Testis (tissue), 3 donors: ENCODE measurements around the gene SCMH1. TPM values are rescaled to one million over a fixed set of nuclear protein-coding genes. Genes with fewer than 3 reads are reported as not detected.
"Not testable (repeated sequence)": the region's sequence is repeated elsewhere in the genome, so short reads cannot be mapped to it uniquely, and the experiment has no call there.

Experiments used
- DNase-seq: peaks from one replicate; pipeline ENCODE4 v3.0.0-alpha.2; 2019
- H3K27ac ChIP-seq, 2 donors: fragments of 200-600 bp; sonication (generic); one replicate each; pipeline ENCODE4 v1.5.1; 2019
- H3K27me3 ChIP-seq: fragments of 200-600 bp; sonication (generic); one replicate; pipeline ENCODE4 v1.5.1; 2019
- H3K36me3 ChIP-seq: fragments of 200-600 bp; sonication (generic); one replicate; pipeline ENCODE4 v1.5.1; 2017; ENCODE audit warnings: low read depth; ENCODE audit errors: missing control alignments
- H3K4me1 ChIP-seq: fragments of 200-600 bp; sonication (generic); one replicate; pipeline ENCODE4 v1.5.1; 2019
- H3K4me3 ChIP-seq, 2 donors: fragments of 200-600 bp; sonication (generic); one replicate each; pipeline ENCODE4 v1.5.1; 2017 to 2019
- H3K9me3 ChIP-seq: fragments of 200-600 bp; sonication (generic); one replicate; pipeline ENCODE4 v1.5.1; 2017
- POLR2A ChIP-seq: fragments of 450-650 bp; IDR thresholded peaks from one replicate; pipeline ENCODE4 v1.6.1; 2017; ENCODE audit warnings: antibody characterized with exemption, mild to moderate bottlenecking, moderate library complexity
- WGBS, 2 donors: methylation state at CpG; one replicate each; pipeline ENCODE4 v1.1.5; 2018; 5-methylcytosine and 5-hydroxymethylcytosine counted together
- intact Hi-C: fragments of 100-400 bp; cut with DNase I; formaldehyde crosslinking; loops from one replicate; pipeline ENCODE4 v1.15.1; 2023; ENCODE audit warnings: low total_unique reads
- polyA plus RNA-seq: library from polyadenylated mRNA; stranded (reverse); fragments of 350-450 nt; fragmentation: Illumina TruSeq; extraction: RNeasy Lipid Tissue Mini Kit (QIAGEN cat#74804); gene quantifications from one replicate; pipeline ENCODE4 v1.2.3, GENCODE V29; 2014; ENCODE audit warnings: low read depth, low replicate concordance; ENCODE audit not compliant: insufficient read depth
- total RNA-seq, 2 donors: library from RNA; depleted of rRNA; stranded (reverse); fragments of >200 nt; gene quantifications; one replicate each; pipeline ENCODE4 v1.2.3, GENCODE V29; 2016
- TF ChIP-seq, protein P1 (sequence below), 3 experiments: fragments of 450-650 bp in 2 of 3; fragments of 200-600 bp in 1 of 3; sonication (generic) in 1 of 3; IDR thresholded peaks; one replicate each; pipeline ENCODE4 v1.5.1; 2016 to 2019; ENCODE audit warnings: antibody characterized with exemption in 3 of 3, mild to moderate bottlenecking in 2 of 3, moderate library complexity in 1 of 3

The SCMH1 gene
- total and polyA plus RNA-seq, 3 donors from 2014 or later: 60.8 to 79.7 (median 79.0) TPM

DNA sequence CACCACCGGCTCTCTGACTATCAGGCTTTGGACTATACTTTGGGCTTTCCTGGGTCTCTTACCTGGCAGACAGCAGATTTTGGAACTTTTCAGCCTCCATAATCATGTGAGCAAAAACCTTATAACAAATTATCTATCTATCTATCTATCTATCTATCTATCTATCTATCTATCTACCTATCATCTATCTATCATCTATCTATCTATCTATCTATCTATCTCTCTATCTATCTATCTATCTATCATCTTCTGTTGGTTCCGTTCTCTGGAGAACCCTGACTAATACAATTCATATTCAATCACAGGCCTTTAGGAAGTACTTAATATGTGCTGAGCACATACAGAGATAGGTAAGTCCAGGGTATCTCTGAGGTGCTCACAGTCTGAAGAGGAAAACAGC is 18.7 kb upstream of the SCMH1 start:
- TF ChIP-seq, protein P1, sequence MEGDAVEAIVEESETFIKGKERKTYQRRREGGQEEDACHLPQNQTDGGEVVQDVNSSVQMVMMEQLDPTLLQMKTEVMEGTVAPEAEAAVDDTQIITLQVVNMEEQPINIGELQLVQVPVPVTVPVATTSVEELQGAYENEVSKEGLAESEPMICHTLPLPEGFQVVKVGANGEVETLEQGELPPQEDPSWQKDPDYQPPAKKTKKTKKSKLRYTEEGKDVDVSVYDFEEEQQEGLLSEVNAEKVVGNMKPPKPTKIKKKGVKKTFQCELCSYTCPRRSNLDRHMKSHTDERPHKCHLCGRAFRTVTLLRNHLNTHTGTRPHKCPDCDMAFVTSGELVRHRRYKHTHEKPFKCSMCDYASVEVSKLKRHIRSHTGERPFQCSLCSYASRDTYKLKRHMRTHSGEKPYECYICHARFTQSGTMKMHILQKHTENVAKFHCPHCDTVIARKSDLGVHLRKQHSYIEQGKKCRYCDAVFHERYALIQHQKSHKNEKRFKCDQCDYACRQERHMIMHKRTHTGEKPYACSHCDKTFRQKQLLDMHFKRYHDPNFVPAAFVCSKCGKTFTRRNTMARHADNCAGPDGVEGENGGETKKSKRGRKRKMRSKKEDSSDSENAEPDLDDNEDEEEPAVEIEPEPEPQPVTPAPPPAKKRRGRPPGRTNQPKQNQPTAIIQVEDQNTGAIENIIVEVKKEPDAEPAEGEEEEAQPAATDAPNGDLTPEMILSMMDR (IDR thresholded peaks at IDR 0.05): no peak
- no peak for TF ChIP-seq POLR2A
- WGBS, 2 donors: 98 to 100% methylated on average over 2 of the region's 2 CpGs
- Histone ChIP-seq H3K9me3 (no peaks in the 10 kb centered on the region), H3K27ac (no peak overlapping the region), H3K36me3 (no peaks in the 10 kb centered on the region), H3K27me3 (no peaks in the 10 kb centered on the region), H3K4me1 (no peaks in the 10 kb centered on the region), H3K4me3 (no peak overlapping the region)
- no peak for DNase-seq
- intact Hi-C loops: no loop called here

DNA sequence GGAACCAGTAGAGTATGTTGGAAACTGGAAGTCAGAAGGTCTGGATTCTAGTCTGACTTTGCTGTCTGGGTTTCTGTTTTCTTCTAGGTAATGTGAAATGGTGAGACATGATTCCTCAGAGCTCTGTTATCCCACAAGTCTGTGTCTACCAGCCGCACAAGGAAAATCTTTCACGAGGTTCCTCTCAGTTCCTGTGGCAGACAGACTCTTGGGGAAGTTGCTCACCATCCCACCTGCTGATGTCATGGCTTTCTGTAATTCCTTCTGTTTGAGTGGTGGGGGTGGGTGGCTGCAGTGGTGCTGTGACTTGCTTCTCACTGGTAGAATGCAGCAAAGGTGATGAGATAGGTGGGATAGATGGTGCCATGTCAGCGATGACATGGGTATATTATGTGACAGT is 17.1 kb upstream of the SCMH1 start:
- H3K27ac ChIP-seq: no peak overlapping the region
- no peaks in the 10 kb centered on the region for H3K36me3 ChIP-seq
- H3K4me3 ChIP-seq: no peak overlapping the region
- TF ChIP-seq, protein P1 (IDR thresholded peaks at IDR 0.05): no peak
- no peak for TF ChIP-seq POLR2A
- H3K27me3 ChIP-seq: no peaks in the 10 kb centered on the region
- no peaks in the 10 kb centered on the region for H3K4me1 ChIP-seq
- no peaks in the 10 kb centered on the region for H3K9me3 ChIP-seq
- intact Hi-C loops: no loop called here
- no peak for DNase-seq
- WGBS, 2 donors: 84 to 95% methylated on average over 3 of the region's 3 CpGs

DNA sequence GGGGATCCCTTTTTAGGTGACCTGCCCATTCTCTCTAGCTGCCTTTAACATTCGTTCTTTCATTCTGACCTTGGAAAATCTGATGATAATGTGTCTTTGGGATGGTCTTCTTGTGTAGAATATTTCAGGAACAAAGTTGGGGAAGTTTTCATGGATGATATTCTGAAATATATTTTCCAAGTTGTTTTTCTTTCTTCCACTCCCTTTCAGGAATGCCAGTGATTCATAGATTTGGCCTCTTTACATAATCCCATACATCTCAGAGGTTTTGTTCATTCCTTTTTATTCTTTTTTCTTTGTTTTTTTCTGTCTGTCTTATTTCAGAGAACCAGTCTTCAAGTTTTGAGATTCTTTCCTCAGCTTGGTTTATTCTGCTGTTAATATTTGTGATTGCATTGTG is 13.9 kb upstream of the SCMH1 start:
- 50 to 75% methylated on average over 1 of the region's 1 CpG for WGBS, 2 donors
- TF ChIP-seq POLR2A: no peak
- TF ChIP-seq, protein P1 (IDR thresholded peaks at IDR 0.05): no peak
- no peak overlapping the region for H3K27ac ChIP-seq
- intact Hi-C loops: no loop called here
- H3K4me1 ChIP-seq: no peaks in the 10 kb centered on the region
- DNase-seq: no peak
- no peak overlapping the region for H3K4me3 ChIP-seq
- no peaks in the 10 kb centered on the region for H3K27me3 ChIP-seq
- no peaks in the 10 kb centered on the region for H3K36me3 ChIP-seq
- no peaks in the 10 kb centered on the region for H3K9me3 ChIP-seq

DNA sequence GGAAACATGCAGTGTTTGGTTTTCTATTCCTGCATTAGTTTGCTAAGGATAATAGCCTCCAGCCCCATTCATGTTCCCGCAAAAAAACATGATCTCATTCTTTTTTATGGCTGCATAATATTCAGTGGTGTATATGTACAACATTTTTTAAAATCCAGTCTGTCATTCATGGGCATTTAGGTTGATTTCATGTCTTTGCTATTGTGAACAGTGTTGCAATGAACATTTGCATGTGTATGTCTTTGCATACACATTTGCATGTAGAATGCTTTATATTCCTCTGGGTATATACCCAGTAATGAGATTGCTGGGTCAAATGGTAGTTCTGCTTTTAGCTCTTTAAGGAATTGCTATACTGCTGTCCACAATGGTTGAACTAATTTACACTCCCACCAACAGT is 9.0 kb upstream of the SCMH1 start:
- H3K9me3 ChIP-seq, H3K4me3 ChIP-seq, H3K36me3 ChIP-seq, H3K4me1 ChIP-seq, DNase-seq, H3K27me3 ChIP-seq, intact Hi-C loops, H3K27ac ChIP-seq: not testable (repeated sequence)
- 92 to 97% methylated on average over 1 of the region's 1 CpG for WGBS, 2 donors

DNA sequence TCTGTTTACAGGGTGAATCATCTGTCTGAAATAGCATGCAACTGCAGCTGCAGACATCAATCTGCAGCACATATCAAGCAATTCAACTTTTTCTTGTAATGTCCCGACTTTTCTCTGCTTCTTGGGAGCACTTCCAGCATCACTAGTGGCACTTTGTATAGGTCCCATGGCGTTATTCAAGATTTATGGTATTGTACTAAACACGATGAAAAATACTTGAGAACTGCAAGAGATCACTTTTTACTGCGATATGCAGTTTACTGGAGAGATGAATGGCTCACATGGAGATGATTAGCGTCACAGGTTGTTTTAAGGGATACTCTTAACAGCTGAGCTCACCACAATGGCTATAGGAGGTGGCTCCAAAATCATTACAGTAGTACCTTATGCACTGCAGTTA is 7.2 kb upstream of the SCMH1 start:
- DNase-seq: no peak
- intact Hi-C loops: no loop called here
- Histone ChIP-seq H3K27me3 (no peaks in the 10 kb centered on the region), H3K9me3 (no peaks in the 10 kb centered on the region), H3K4me3 (no peak overlapping the region), H3K27ac (no peak overlapping the region), H3K36me3 (no peaks in the 10 kb centered on the region), H3K4me1 (no peaks in the 10 kb centered on the region)
- 77 to 86% methylated on average over 5 of the region's 5 CpGs for WGBS, 2 donors
- no peak for TF ChIP-seq POLR2A
- TF ChIP-seq, protein P1 (IDR thresholded peaks at IDR 0.05): no peak
